GM19397 (cell line): ENCODE data around the gene RCBTB1.
"Not testable (repeated sequence)": the region's sequence is repeated elsewhere in the genome, so short reads cannot be mapped to it uniquely, and the experiment has no call there.

Source experiments
- ATAC-seq: cut with Tn5 transposase; IDR thresholded peaks from one replicate; pipeline ENCODE4 v1.9.1; 2021; ENCODE audit warnings: mild to moderate bottlenecking, moderate library complexity; ENCODE audit not compliant: unreplicated experiment

The RCBTB1 gene

GRCh38 chr13:49585220-49586157 is at the start of gene RCBTB1:
Gene RCBTB1, minus strand, starts transcription at chr13:49585558. Its CDS starts 18,279 bp downstream, at chr13:49567279.
- ATAC-seq, result peak; percentile 98

- no peak for ATAC-seq
These were observed 48.4 kb upstream of the RCBTB1 start for GRCh38 chr13:49633710-49634109.

GRCh38 chr13:49632156-49632555 is 46.8 kb upstream of the RCBTB1 start:
- ATAC-seq, result no peak

GRCh38 chr13:49630580-49630979 is 45.2 kb upstream of the RCBTB1 start:
- ATAC-seq, result no peak

- no peak for ATAC-seq
These were observed 44.6 kb upstream of the RCBTB1 start for GRCh38 chr13:49629947-49630346.

GRCh38 chr13:49629196-49629938 is 44.0 kb upstream of the RCBTB1 start:
- no peak for ATAC-seq

GRCh38 chr13:49627831-49628652 is 42.7 kb upstream of the RCBTB1 start, which contains the start of gene ARL11:
Gene ARL11, plus strand, starts transcription at chr13:49628507. Its CDS starts 1,941 bp downstream, at chr13:49630448.
- peak; percentile 88 for ATAC-seq

GRCh38 chr13:49625392-49626079 is 40.2 kb upstream of the RCBTB1 start:
- ATAC-seq, result no peak

GRCh38 chr13:49624229-49624628 is 38.9 kb upstream of the RCBTB1 start:
- ATAC-seq, result no peak

GRCh38 chr13:49622174-49622946 is 37.0 kb upstream of the RCBTB1 start:
- ATAC-seq, result no peak

- peak; percentile 78 for ATAC-seq
These were observed 34.8 kb upstream of the RCBTB1 start for GRCh38 chr13:49620170-49620621.

- ATAC-seq, result no peak
These were observed 31.3 kb upstream of the RCBTB1 start for GRCh38 chr13:49616676-49617065.

GRCh38 chr13:49615836-49616675 is 30.7 kb upstream of the RCBTB1 start:
- no peak for ATAC-seq

GRCh38 chr13:49612042-49612441 is 26.7 kb upstream of the RCBTB1 start:
- not testable (repeated sequence) for ATAC-seq

- no peak for ATAC-seq
These were observed 24.8 kb upstream of the RCBTB1 start for GRCh38 chr13:49610176-49610575.

- ATAC-seq, result no peak
These were observed 23.4 kb upstream of the RCBTB1 start for GRCh38 chr13:49608651-49609331.

GRCh38 chr13:49607761-49608160 is 22.4 kb upstream of the RCBTB1 start:
- ATAC-seq, result no peak
